ENCODE data around the gene ZNF346. TPM values are rescaled to one million over a fixed set of nuclear protein-coding genes. Genes with fewer than 3 reads are reported as not detected.

The ZNF346 gene
- total RNA-seq, 2 donors from 2014 or later = 23.6 to 34.4 TPM

- H3K27ac ChIP-seq = no peak overlapping the region
- H3K27me3 ChIP-seq (replicated peaks; ENCODE audit: insufficient read depth) = no peaks in the 10 kb centered on the region
- DNase-seq (ENCODE audit: low spot score) = no peak
- WGBS = 76% methylated on average over 4 of the region's 4 CpGs
- no peak overlapping the region for H3K4me3 ChIP-seq
- H3K9me3 ChIP-seq = no peaks in the 10 kb centered on the region
- intact Hi-C loops (cut with DNase I) = no loop called here
- TF ChIP-seq POLR2AphosphoS5 (IDR thresholded peaks at IDR 0.05) = no peak
- TF ChIP-seq CTCF (IDR thresholded peaks at IDR 0.05) = no peak
- TF ChIP-seq POLR2A (IDR thresholded peaks at IDR 0.05) = no peak
- H3K36me3 ChIP-seq = no peaks in the 10 kb centered on the region
- no peaks in the 10 kb centered on the region for H3K4me1 ChIP-seq (replicated peaks)
Observed at GRCh38 chr5:177124486-177124991, 102.0 kb downstream of the ZNF346 start.

- Histone ChIP-seq H3K27me3 (replicated peaks; ENCODE audit: insufficient read depth) (no peaks in the 10 kb centered on the region), H3K9me3 (no peaks in the 10 kb centered on the region), H3K4me1 (replicated peaks) (no peaks in the 10 kb centered on the region), H3K36me3 (no peaks in the 10 kb centered on the region), H3K4me3 (no peak overlapping the region), H3K27ac (no peak overlapping the region)
- no peak for DNase-seq (ENCODE audit: low spot score)
- intact Hi-C loops (cut with DNase I) = no loop called here
- TF ChIP-seq POLR2AphosphoS5 (IDR thresholded peaks at IDR 0.05) (no peak), CTCF (IDR thresholded peaks at IDR 0.05) (no peak), POLR2A (IDR thresholded peaks at IDR 0.05) (no peak)
- 68% methylated on average over 1 of the region's 1 CpG for WGBS
Observed at GRCh38 chr5:177126771-177127170, 104.3 kb downstream of the ZNF346 start.

- no peak overlapping the region for H3K27ac ChIP-seq
- DNase-seq (ENCODE audit: low spot score) = no peak
- intact Hi-C loops (cut with DNase I) = no loop called here
Observed at GRCh38 chr5:177128551-177128981, 106.1 kb downstream of the ZNF346 start.

GRCh38 chr5:177130211-177131018 lies 107.9 kb downstream of the ZNF346 start:
- Histone ChIP-seq H3K9me3 (no peaks in the 10 kb centered on the region), H3K27me3 (replicated peaks; ENCODE audit: insufficient read depth) (no peaks in the 10 kb centered on the region), H3K4me1 (replicated peaks) (peaks cover 9% of the 10 kb centered on the region), H3K4me3 (no peak overlapping the region), H3K36me3 (no peaks in the 10 kb centered on the region), H3K27ac (no peak overlapping the region)
- TF ChIP-seq POLR2A (IDR thresholded peaks at IDR 0.05) = no peak
- no peak for TF ChIP-seq CTCF (IDR thresholded peaks at IDR 0.05)
- no peak for TF ChIP-seq POLR2AphosphoS5 (IDR thresholded peaks at IDR 0.05)
- intact Hi-C loops (cut with DNase I) = loop anchor here (5.0 kb wide), 1 partner anchor 237 kb away; no protein-coding TSS in a partner anchor
- WGBS = 77% methylated on average over 5 of the region's 5 CpGs
- no peak for DNase-seq (ENCODE audit: low spot score)

More at GRCh38 chr5:177128551-177128981, 106.1 kb downstream of the ZNF346 start:
- H3K9me3 ChIP-seq = no peaks in the 10 kb centered on the region
- H3K4me1 ChIP-seq (replicated peaks) = no peaks in the 10 kb centered on the region
- H3K27me3 ChIP-seq (replicated peaks; ENCODE audit: insufficient read depth) = no peaks in the 10 kb centered on the region
- H3K4me3 ChIP-seq = no peak overlapping the region
- WGBS = 78% methylated on average over 4 of the region's 4 CpGs
- no peaks in the 10 kb centered on the region for H3K36me3 ChIP-seq
- no peak for TF ChIP-seq CTCF (IDR thresholded peaks at IDR 0.05)
- TF ChIP-seq POLR2A (IDR thresholded peaks at IDR 0.05) = no peak
- no peak for TF ChIP-seq POLR2AphosphoS5 (IDR thresholded peaks at IDR 0.05)

Other genes starting within 250 kb of the ZNF346 start
- gene UNC5A, start 212.1 kb upstream of the ZNF346 start, total RNA-seq = 1 to 10 TPM in 1 of 2 donors, under 1 TPM in 1; 0.18 to 1.5 TPM
- 1 to 10 TPM in 1 of 2 donors, under 1 TPM in 1; 0.50 to 4.7 TPM for gene HK3, start 123.3 kb upstream of the ZNF346 start, total RNA-seq
- gene UIMC1, start 15.9 kb upstream of the ZNF346 start, total RNA-seq = 10 to 100 TPM; 29.3 to 38.3 TPM
- gene FGFR4, start 64.2 kb downstream of the ZNF346 start, total RNA-seq = 1 to 10 TPM; 2.2 to 7.1 TPM
- 10 to 100 TPM; 37.2 to 53.9 TPM for gene NSD1, start 111.1 kb downstream of the ZNF346 start, total RNA-seq

Data from prostate gland (tissue), 2 donors.